Fibroblast of lung (primary cell): Measurements from ENCODE around the gene S100A11. TPM values are rescaled to one million over a fixed set of nuclear protein-coding genes. Genes with fewer than 3 reads are reported as not detected.

ENCODE experiments used
- DNase-seq, 2 donors: peaks; one replicate each; pipeline versions ENCODE4 v3.0.0 to v3.0.0-alpha.2; 2010; ENCODE audit warnings: low read depth in 2 of 2
- H2AFZ ChIP-seq: 2 replicates; pipeline ENCODE4 v1.5.1; 2012; ENCODE audit warnings: low read length, control low read depth, inconsistent platforms
- H3K27ac ChIP-seq: 2 replicates; pipeline ENCODE4 v1.5.1; 2011; ENCODE audit warnings: low read length, control low read depth; ENCODE audit not compliant: insufficient read depth
- H3K27me3 ChIP-seq: 2 replicates; pipeline ENCODE4 v1.5.1; 2011; ENCODE audit warnings: mild to moderate bottlenecking, low read length; ENCODE audit not compliant: control insufficient read depth, insufficient read depth
- H3K36me3 ChIP-seq: 2 replicates; pipeline ENCODE4 v1.5.1; 2011; ENCODE audit warnings: low read length; ENCODE audit not compliant: control insufficient read depth, insufficient read depth
- H3K4me1 ChIP-seq: 2 replicates; pipeline ENCODE4 v1.5.1; 2011; ENCODE audit warnings: low read length; ENCODE audit not compliant: control insufficient read depth, insufficient read depth; ENCODE audit errors: extremely low read depth
- H3K4me2 ChIP-seq: 2 replicates; pipeline ENCODE4 v1.5.1; 2011; ENCODE audit warnings: low read length, control low read depth; ENCODE audit not compliant: insufficient read depth; ENCODE audit errors: extremely low read depth
- H3K4me3 ChIP-seq, 4 experiments: fragments of 200-600 bp in 1 of 4; sonication (generic) in 1 of 4; replicated peaks in 1 of 4; 2 replicates each; pipeline ENCODE4 v1.5.1; 2011 to 2016; ENCODE audit warnings: low read length in 4 of 4, low read depth in 3 of 4, mild to moderate bottlenecking in 3 of 4, control low read depth in 2 of 4, inconsistent platforms in 1 of 4, mixed read lengths in 1 of 4; ENCODE audit not compliant: insufficient read depth in 1 of 4; ENCODE audit errors: control extremely low read depth in 1 of 4
- H3K79me2 ChIP-seq: 2 replicates; pipeline ENCODE4 v1.5.1; 2012; ENCODE audit warnings: mild to moderate bottlenecking, low read length, inconsistent platforms; ENCODE audit not compliant: control insufficient read depth, insufficient read depth
- H3K9ac ChIP-seq: 2 replicates; pipeline ENCODE4 v1.5.1; 2011; ENCODE audit warnings: mild to moderate bottlenecking, low read length, control low read depth; ENCODE audit not compliant: insufficient read depth
- H3K9me3 ChIP-seq: 2 replicates; pipeline ENCODE4 v1.5.1; 2012; ENCODE audit warnings: low read depth, low read length; ENCODE audit not compliant: control insufficient read depth, insufficient read depth
- H4K20me1 ChIP-seq: 2 replicates; pipeline ENCODE4 v1.5.1; 2011; ENCODE audit warnings: low read length; ENCODE audit not compliant: control insufficient read depth, insufficient read depth; ENCODE audit errors: extremely low read depth
- CTCF ChIP-seq, 2 donors: IDR thresholded peaks in 1 of 2; conservative IDR thresholded peaks in 1 of 2; 1 replicate in 1 of 2; 2 replicates in 1 of 2; pipeline ENCODE4 v1.5.1; 2011 to 2012; ENCODE audit warnings: low read length in 2 of 2, control low read depth in 1 of 2, inconsistent platforms in 1 of 2, low read depth in 1 of 2, mild to moderate bottlenecking in 1 of 2
- EZH2 ChIP-seq: IDR thresholded peaks from 2 replicates; pipeline ENCODE4 v1.5.1; 2012; ENCODE audit warnings: low read length, control low read depth, mild to moderate bottlenecking; ENCODE audit errors: missing control alignments
- polyA plus RNA-seq, 2 donors: library from polyadenylated mRNA; depleted of rRNA in 1 of 2; stranded (reverse) in 1 of 2; unstranded in 1 of 2; fragments of >200 nt; gene quantifications; 2 replicates each; pipeline ENCODE4 v1.2.1, GENCODE V29; 2011 to 2012; ENCODE audit warnings: missing spikeins in 1 of 2
- total RNA-seq: library from RNA; depleted of rRNA; stranded (reverse); fragments of >200 nt; gene quantifications from 2 replicates; pipeline ENCODE4 v1.2.1, GENCODE V29; 2014

Gene S100A11
- total and polyA plus RNA-seq, 2 donors (not counting 1 experiment from before 2014, with no cell fraction given): 55.8 to 1,144 TPM

GRCh38 chr1:152026895-152027294, 9.9 kb downstream of the S100A11 start:
- H2AFZ ChIP-seq: no peak overlapping the region
- no peaks in the 10 kb centered on the region for H3K79me2 ChIP-seq
- no peaks in the 10 kb centered on the region for H4K20me1 ChIP-seq
- no peak for TF ChIP-seq EZH2
- no peak for TF ChIP-seq CTCF (conservative IDR thresholded peaks at IDR 0.05 in 1 of 2, IDR thresholded peaks at IDR 0.05 in 1 of 2; ENCODE audit: low read depth in 1 of 2, low read length in 2 of 2)
- no peaks in the 10 kb centered on the region for H3K4me1 ChIP-seq
- H3K27me3 ChIP-seq: peaks cover 12% of the 10 kb centered on the region
- no peak overlapping the region for H3K4me3 ChIP-seq
- H3K9ac ChIP-seq: no peak overlapping the region
- DNase-seq: peak; percentile 17 to 57
- H3K4me2 ChIP-seq: no peak overlapping the region
- H3K36me3 ChIP-seq: no peaks in the 10 kb centered on the region
- H3K9me3 ChIP-seq: no peaks in the 10 kb centered on the region
- no peak overlapping the region for H3K27ac ChIP-seq

- Histone ChIP-seq H3K9ac (no peak overlapping the region), H3K27me3 (peaks cover 16% of the 10 kb centered on the region), H3K36me3 (no peaks in the 10 kb centered on the region), H3K4me3 (no peak overlapping the region), H3K27ac (no peak overlapping the region), H3K4me1 (no peaks in the 10 kb centered on the region), H3K4me2 (no peak overlapping the region), H3K79me2 (no peaks in the 10 kb centered on the region), H3K9me3 (no peaks in the 10 kb centered on the region), H4K20me1 (no peaks in the 10 kb centered on the region), H2AFZ (no peak overlapping the region)
- DNase-seq: no peak
- TF ChIP-seq EZH2: no peak
- TF ChIP-seq CTCF (conservative IDR thresholded peaks at IDR 0.05 in 1 of 2, IDR thresholded peaks at IDR 0.05 in 1 of 2; ENCODE audit: low read depth in 1 of 2, low read length in 2 of 2): no peak
Measured at GRCh38 chr1:152024223-152024622, 12.6 kb downstream of the S100A11 start.

- Histone ChIP-seq H3K4me3 (no peak overlapping the region), H4K20me1 (no peaks in the 10 kb centered on the region), H3K36me3 (no peaks in the 10 kb centered on the region), H3K4me2 (no peak overlapping the region), H3K9me3 (no peaks in the 10 kb centered on the region), H3K27me3 (peaks cover 16% of the 10 kb centered on the region), H3K9ac (no peak overlapping the region), H3K79me2 (no peaks in the 10 kb centered on the region), H3K27ac (no peak overlapping the region), H2AFZ (no peak overlapping the region), H3K4me1 (no peaks in the 10 kb centered on the region)
- DNase-seq: no peak
- TF ChIP-seq CTCF (conservative IDR thresholded peaks at IDR 0.05 in 1 of 2, IDR thresholded peaks at IDR 0.05 in 1 of 2; ENCODE audit: low read depth in 1 of 2, low read length in 2 of 2) (no peak), EZH2 (no peak)
Measured at GRCh38 chr1:152023221-152023620, 13.6 kb downstream of the S100A11 start.
